ENCODE measurements around the gene WSCD2.

The WSCD2 gene

DNA sequence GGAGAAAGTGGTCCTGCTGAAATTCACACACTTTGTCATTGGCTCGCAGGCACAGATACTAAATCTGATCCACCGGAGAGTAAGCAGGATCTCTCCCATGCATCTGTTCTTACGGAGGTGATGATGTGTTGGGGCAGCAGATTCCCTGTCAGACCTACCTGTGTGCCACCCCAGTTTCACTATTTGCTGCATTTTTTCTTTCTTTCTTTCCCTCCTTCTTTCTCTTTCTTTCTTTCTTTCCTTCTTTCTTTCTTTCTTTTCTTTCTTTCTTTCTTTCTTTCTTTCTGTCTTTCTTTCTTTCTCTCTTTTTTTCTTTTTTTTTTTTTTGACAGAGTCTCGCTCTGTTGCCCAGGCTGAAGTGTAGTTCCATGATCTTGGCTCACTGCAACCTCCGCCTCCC, 37.4 kb downstream of the WSCD2 start:
- DNase-seq: no peak

DNA sequence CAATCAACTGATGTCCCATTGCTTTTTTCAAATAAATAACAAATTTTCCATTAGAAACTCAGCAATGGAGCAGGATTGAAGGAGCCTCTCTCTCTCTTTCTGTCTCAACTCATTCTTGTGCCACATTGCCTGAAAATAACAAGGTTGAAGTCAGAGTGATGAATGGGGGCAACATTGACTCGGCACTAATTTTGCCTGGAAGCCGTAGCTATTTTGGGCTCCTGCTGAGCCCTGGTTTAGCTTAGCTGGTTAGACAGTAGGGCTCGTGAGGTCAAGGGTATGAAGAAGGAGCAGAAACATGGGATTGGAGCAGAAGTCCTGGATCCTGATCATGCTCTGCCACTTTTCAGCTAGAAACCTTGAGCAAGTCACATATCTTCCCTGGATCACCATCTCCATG, 38.9 kb downstream of the WSCD2 start:
- DNase-seq: no peak

DNA sequence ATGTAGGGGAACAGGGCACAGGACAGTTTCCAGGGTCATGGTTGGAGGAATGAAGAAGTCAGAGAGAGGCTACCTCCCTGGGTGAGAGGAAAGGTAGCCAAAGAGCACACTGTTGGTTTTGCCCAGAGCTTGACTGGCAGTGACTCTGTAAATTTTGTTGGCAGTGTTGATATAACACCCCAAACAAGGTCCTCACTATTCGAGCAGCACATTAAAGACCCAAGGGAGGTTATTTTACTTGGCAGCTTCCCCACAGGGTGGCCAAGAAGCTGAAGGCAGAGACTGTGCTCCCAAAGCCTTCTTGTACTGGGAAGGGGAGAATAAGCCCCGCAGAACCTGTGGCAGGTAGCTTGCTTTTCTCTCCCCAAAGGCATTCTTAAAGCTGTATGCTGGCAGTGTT, 40.6 kb downstream of the WSCD2 start:
- DNase-seq: no peak

DNA sequence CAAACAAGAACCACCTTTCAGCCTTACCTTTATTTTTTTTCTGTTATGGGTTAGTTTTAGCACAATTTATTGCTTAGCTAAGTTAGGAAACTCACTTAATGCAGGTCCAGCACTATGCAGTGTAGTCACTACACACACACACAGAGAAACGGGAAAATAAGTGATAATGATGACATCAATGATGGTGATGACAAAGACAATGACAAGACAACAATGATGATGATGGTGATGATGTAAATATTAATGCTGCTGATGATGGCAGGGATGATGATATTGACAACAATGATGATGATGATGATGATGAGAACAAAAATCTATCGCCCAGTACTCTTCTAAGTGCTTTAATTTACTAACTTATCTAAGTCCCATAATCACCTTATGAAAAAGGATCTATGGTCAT, 41.1 kb downstream of the WSCD2 start:
- DNase-seq: no peak

DNA sequence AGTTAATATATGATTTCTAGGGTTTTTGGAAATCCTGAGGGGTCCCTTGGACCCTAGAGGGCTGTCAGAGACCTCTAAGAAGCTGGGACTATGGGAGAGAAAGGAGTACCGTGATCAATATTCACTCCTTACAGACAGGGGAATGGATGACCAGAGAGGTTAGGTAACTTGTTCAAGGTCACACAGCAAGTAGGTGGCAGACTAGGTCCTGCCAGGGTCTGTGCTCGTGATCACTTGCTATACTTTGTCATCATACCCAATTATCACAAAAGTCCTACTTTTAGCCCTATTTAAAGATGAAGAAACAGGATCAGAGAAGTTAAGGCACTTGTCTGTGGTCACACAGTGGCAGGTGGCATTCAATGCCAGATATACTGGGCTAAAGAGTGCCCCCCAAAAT, 42.9 kb downstream of the WSCD2 start:
- no peak for DNase-seq

DNA sequence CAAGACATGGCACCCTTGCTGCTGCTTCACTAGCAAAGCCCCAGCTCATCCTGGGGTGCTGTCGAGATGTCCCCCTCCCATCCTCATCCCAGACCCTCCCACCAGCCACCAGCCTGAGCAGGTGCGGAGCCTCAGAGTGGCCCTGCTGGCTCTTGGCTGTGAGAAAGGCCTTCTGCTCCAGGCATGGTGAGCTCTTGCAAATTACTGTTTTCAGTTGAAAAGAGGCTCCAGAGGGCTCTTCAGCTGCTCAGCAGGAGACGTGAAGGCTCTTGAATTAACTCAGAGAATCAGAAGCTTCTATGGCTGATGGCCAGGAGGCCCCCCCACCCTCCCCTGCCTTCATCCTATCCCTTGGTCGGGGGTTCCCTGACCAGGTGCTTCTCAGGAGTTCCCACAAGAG, 44.1 kb downstream of the WSCD2 start:
- DNase-seq: no peak

DNA sequence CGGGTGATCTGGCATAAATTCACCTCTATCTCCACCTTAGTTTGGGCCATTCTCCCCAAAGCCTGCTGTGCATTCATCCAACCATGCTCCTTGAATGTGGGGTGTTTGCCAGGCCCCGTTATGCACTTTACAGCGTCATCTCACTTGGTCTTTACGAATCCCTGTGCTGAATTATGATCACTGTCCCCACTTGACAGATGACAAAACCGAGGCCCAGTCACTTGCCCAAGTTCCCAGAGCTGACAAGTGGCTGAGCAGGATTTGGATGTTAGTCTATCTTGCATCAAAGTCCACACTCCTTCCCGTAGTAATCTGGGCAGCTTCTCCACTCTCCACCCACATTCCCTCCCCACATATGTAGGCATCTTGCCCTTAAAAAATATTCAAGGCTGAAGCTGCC, 44.8 kb downstream of the WSCD2 start:
- no peak for DNase-seq

DNA sequence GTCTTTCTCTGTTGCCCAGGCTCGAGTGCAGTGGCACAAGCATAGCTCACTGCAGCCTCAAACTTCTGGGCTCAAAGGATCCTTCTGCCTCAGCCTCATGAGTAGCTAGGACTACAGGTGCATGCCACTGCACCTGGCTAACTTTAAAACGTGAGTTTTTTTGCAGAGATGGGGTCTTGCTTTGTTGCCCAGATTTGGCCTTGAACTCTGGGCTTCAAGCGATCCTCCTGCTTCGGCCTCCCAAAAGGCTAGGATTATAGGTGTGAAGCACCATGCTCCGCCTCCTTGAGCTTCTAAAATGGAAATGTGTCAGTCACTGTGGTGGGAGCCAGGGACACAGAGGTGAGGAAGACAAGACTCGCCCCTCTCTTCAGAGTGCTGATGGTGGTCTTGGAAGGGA, 45.6 kb downstream of the WSCD2 start:
- DNase-seq: no peak

DNA sequence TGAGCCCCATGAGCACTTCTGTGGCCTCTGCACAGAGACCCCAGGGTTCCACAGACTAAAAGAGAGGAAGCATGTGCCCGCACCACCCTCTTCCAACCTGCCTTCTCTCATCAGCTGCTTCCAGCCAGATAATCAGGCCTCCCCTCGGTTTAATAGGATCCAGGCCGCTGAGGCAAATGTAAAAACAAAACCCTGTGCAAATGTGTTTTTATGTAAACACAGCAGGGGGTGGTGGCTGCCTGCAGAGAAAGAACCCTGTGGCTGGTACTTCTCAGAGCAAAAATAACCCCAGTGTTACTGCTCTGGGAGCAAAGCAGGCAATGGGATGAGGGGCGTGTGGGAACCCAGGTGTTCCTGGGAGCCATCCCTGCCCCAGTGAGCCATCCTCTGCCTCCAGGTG, 46.2 kb downstream of the WSCD2 start:
- DNase-seq: no peak

DNA sequence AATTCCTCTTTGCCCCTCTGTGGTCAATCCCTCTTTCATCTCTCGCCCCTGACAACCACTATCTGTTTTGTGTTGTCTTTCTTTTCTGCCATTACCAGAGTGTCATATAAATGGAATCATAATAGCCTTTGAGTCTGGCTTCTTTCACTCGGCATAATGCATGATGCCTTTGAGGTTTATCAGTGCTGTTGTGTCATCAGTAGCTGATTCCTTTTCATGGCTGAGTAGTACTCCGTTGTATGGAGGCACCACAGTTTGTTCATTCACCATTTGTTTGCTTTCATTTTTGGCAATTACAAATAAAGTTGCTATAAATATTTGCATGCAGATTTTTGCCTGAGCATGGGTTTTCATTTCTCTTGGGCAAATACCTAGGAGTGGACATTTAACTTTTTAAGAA, 47.2 kb downstream of the WSCD2 start:
- no peak for DNase-seq

DNA sequence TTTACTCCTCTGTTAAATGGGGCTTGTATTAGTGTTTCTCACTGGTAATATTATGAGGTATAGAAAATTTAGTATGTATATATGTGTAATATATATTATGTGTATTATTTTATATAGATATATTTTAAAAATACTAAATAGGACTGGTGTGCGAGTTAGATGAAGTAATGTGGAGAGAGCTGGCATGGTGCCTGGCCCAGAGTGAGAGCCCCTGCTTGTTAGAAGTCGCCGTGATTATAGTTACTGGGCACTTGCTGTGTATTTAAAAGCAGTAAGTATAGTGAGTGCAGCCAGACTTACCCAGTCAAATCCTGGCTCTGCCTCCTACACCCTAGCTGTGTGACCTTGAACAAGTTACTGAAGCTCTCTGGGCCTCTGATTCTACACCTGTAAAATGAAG, 48.0 kb downstream of the WSCD2 start:
- DNase-seq: no peak

DNA sequence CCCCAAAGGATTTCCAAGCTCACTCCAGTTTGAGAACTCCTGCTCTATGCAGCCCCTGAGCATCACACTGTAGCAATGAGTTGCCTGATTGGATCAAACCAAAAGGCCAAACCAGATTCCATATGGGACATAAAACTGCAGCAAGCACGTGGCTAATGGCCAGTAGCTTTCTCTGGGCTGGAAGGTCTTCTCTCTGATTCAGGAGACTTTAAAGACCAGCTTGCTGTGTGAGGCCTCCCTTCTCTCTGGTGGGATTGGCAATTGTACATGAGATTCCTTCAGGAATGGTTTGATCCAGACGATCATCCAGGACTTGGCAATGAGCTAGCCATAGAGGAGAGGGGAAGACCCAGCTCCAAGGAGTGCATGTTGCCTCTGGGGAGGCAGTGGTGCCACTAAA, 50.2 kb downstream of the WSCD2 start:
- no peak for DNase-seq

DNA sequence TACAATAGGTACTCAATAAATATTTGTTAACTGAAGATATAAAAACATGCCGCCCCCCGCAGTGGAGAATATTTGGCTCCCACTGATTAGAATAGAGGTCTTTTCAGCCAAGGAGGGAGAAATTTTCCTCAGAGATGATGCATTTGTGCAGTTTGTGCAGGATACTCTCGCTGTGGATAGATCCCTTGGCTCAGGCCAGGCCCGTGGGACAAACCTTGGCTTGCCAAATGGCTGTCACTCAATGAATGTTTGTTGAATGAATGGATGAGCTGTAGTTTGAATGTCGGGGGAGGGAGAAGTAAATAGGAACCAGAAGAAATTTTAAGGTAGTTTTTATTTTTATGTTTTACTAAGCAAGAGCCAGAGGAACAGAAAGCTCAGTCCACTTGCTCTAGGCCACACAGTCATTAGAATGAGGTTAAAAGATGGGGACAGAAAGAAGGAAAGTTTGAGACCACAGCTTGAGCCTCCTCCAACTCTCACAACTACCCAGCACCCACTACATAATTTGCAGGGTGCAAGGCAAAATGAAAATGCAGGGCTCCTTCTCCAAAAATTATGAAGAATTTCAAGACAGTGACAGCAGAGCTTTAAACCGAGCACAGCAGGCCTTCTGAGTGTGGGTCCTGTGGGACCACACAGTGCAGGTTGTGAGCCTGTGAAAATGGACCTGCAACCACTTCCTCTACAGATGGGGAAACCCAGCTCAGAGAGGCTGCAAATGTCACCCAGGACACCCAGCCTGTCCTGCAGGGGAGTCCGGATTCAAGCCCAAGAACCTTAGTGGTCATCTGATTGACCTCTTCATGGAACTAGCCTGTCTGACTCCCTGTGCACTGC, 51.4 kb downstream of the WSCD2 start:
- no peak for DNase-seq

DNA sequence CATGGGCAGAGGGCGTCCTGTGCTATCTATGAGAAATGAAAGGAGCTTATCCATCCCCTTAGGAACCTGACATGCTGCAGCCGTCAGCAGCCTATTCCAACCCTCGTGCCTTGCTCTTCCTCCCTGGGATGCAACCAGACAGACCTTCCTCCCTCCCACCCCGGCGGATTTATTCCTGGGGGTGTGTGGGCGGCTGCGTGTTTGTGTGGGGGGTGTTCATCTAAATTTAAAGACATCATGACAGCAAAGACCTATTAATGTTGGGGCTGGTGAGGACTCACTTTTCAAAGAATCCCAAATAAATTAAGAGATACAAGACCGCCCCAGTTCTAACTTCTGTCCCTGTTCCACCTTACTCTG, 52.0 kb downstream of the WSCD2 start:
- DNase-seq: no peak

DNA sequence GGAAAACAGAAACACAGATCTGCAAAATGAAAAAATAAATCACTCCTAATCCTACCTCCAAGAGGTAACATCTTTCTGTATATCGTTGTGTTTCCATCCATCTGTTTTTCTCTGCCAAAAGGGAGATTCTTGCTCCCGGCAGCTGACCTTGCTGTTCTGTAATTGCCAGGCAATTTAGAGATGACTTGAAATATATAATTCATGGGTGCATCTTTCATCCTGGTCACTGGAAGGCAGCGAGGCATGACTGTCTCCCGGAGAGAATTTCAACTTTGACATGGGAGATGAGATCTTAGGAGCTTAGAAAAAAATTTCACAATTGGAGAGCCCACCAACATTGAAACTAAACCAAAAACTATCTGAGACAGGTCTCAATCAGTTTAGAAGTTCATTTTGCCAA, 53.0 kb downstream of the WSCD2 start:
- DNase-seq: no peak

DNA sequence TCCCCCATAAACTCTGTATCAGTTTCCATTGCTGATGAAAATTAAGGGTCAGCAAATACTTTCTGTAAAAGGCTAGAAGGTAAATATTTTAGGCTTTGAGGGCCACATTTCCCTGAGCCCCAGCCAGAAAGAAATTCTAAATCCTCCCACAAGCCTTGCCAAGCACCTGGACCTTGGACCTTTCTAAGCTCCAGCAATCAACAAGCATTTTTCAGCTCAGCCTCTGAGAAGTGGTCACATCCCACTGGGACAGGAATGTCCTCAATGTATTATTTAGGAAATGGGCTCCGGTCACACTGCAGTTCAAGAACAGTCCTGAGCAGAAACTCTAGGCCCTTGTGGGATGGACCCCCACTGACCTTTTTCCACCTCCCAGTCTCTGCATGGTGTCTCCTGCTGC, 55.9 kb downstream of the WSCD2 start:
- no peak for DNase-seq

DNA sequence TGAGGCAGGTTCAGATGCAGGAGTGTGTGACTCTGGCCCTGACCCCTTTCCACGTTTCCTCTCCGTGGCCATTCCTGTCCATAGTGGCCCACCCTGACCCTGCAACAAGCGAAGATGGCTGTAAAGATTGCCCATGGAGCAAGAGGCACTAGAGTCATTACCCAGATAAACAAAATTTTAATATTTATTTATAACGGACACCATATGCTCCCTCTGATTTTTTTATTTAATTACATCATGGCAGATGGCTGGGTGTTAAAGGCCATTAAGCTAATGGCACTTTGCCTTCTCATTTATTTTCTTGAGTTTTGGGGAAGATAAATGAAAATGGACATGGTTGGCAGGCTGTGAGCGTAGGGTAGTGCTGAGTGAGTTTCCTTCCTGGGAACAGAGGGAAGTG, 58.7 kb downstream of the WSCD2 start:
- DNase-seq: no peak

DNA sequence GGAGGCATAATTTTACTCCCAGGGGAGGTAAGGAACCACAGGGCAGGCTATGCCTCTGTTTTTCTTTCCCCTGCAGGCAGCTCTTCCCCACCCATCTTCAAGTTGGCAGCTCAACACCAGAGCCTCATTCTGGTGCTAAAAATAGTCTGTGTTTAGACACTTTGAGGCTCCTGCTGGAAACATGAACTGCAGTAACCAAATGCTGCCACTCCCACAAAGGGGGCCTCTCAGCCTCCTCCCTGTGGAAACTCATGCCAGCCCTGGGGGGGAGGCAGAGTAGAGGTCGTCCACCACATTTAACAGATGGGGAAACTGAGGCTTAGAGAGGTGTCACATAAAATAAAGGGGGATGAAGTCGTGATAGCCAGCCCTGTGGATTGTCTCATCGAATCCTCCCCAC, 61.4 kb downstream of the WSCD2 start:
- DNase-seq: no peak

DNA sequence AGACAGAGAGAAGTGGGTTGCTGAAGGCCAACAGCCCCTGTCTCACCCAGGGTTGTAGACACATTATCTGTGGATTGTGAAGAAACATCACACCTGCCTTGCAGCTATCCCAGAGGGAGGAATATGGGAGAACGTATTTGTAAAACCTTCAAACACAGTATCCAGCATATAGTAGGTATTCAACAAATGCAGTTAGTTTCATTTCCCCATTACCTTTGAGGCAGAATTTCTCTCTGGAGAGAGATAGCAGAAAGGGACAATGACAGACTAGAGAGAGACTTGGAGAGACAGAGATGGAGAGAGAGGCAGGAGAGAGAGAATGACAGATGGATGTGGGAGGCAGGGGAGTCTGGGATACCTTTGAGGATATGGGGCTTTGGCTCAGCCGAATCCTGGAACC, 62.0 kb downstream of the WSCD2 start:
- DNase-seq: no peak

DNA sequence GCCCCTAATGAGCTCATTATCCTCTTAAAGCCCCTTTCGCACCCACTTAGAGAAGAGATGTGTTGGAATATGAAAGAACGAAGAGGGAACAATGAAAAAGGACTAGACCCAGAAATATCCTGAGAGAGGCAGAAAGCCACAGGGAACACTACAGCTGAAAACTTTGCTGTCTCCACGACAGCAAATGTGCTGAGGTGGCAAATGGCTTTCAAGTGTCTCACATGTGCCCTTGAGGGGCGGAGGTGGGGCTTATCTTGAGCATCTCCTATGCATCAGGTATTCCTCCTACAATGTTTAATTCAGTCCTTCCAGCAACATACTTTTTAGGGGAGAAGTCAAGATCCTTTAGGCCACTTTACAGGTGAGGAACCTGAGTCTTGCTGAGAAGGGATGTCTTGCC, 62.9 kb downstream of the WSCD2 start:
- DNase-seq: no peak

DNA sequence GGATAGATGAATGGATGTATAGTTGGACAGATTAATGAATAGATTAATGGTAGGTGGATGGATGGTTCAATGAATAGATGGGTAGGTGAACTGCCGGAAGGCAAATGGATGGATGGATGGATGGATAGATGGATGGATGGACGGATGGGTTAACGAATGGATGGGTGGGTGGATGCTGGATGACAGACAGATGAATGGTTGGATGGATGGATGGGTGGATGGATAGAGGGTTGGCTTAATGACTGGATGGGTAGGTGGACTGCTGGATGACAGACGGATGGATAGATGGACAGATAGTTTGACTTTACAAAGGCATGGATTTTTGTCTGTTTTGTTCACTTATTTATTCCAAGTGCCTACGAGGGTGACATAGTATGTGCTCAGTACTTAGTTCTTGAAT, 64.4 kb downstream of the WSCD2 start:
- no peak for DNase-seq

DNA sequence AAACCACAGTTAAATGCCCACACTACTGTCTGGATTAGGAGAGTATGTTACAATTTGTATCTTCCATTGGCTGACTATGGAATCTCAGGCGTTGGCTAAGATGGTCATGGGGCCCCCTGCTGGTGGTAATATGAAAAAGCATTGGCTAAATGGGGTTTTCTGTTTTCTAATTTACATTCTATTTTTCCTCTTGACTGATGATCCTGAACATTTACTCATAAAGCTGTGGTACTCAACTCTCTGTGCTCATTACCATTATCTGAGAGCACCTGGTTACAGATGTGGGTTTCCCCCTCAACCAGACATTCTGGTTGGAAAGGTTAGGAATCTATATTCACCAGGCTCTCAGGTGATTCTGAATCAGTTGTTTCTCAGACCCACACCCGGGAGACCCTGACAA, 64.8 kb downstream of the WSCD2 start:
- peak; percentile 27 for DNase-seq

DNA sequence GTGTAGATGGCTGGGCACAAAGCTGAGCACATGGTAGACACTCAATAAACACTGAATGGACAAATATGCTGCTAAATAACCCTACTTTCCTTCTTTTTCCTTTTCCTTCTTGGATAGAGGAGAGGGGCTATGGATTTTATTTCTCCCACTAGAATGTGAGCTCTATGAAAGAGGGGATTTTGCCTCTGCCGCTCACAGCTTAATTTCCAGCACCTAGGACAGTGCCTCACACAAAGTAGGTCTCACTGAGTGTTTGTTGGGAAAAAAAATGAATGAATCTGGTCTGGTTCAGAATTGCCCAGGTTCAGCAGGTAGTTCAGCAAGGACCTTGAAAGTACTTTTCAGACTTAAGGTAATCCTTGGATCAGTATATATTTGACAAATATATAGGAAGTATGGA, 65.5 kb downstream of the WSCD2 start:
- no peak for DNase-seq

DNA sequence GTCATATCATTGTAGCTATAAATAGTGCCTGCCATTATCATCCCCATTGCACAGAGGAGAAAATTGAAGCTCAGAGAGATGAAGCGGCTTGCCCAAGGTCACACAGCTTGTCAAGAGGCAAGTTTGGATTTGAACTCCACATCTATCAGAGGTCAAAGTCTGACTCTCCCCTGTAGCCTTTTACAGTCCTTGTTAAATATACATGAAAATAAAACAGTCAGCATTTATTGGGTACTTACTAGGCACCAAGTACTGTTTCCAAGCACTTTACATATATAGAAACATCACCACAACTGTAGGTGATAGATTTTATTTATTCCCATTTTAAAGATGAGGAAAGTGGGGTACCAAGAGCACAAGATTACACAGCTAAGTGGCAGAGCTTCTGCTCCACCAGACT, 67.2 kb downstream of the WSCD2 start:
- DNase-seq: no peak

DNA sequence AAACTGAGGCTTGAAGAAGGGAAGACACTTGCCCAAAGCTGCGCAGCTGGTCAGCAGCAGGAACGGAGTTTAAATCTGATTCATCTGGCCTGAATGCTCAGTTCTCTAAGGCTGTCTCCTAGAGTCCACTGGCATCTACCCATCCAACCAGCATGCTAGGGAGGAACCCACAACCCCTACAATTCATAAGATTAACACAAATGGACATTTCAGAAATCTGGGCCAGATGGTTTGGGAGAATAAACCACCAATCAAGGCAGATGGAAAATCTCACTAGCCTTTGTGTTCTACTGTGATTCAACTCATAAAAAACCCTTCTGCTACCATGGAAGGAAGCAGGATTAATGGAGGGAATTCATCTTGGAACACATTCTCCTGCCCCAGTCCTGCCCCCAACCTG, 67.8 kb downstream of the WSCD2 start:
- no peak for DNase-seq

DNA sequence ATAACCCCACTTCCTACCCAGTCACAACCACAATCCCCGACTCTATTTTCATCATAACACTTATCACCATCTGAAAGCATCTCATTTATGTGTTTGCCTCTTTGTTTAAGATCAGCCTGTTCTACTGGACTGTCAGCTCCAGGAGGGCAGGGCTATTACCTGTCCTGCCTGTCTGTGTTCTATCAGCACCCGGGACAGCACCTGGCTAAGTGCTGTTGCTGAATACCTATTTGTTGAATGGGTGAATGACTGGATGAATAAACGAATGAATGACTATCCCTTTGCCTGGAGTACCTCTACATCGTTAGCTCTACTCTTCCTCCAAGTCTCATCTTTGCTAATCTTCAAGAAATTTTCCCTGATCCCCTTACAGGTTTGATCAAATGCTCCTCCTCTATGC, 69.0 kb downstream of the WSCD2 start:
- no peak for DNase-seq

Data from 8988T (cell line).